CD4-positive, alpha-beta T cell treated with Interleukin-15 for 4 hours (primary cell): Measurements from ENCODE around the gene GNG2.
A peak's percentile ranks its signal among the peaks of the same experiment; 100 is the strongest.

Experiments
- DNase-seq: peaks from one replicate; pipeline ENCODE4 v3.0.0-alpha.2; 2020; ENCODE audit warnings: low spot score

Gene GNG2

GRCh38 chr14:51860164-51860824 is at the start of gene GNG2:
TSS of gene GNG2 (plus strand) at chr14:51860612. CDS start at chr14:51950679, 90,067 bp downstream.
- DNase-seq, result peak; percentile 88

GRCh38 chr14:51811706-51812105 is 48.7 kb upstream of the GNG2 start:
- no peak for DNase-seq

GRCh38 chr14:51816031-51816430 is 44.4 kb upstream of the GNG2 start:
- DNase-seq, result no peak

GRCh38 chr14:51817326-51817725 is 43.1 kb upstream of the GNG2 start:
- DNase-seq, result no peak

GRCh38 chr14:51818748-51819380 is 41.5 kb upstream of the GNG2 start:
- no peak for DNase-seq

GRCh38 chr14:51821822-51822221 is 38.6 kb upstream of the GNG2 start:
- DNase-seq, result no peak

GRCh38 chr14:51822499-51822898 is 37.9 kb upstream of the GNG2 start:
- DNase-seq, result no peak

GRCh38 chr14:51823706-51824105 is 36.7 kb upstream of the GNG2 start:
- DNase-seq, result no peak

GRCh38 chr14:51824191-51824590 is 36.2 kb upstream of the GNG2 start:
- no peak for DNase-seq

GRCh38 chr14:51825926-51826325 is 34.5 kb upstream of the GNG2 start:
- no peak for DNase-seq

GRCh38 chr14:51828017-51828797 is 32.2 kb upstream of the GNG2 start:
- DNase-seq, result peak; percentile 73

- no peak for DNase-seq
Observed at GRCh38 chr14:51834240-51834639, 26.2 kb upstream of the GNG2 start.

- no peak for DNase-seq
Observed at GRCh38 chr14:51836417-51836816, 24.0 kb upstream of the GNG2 start.

GRCh38 chr14:51844081-51844881 is 16.1 kb upstream of the GNG2 start:
- DNase-seq, result no peak

GRCh38 chr14:51845811-51846210 is 14.6 kb upstream of the GNG2 start:
- no peak for DNase-seq

GRCh38 chr14:51846631-51847488 is 13.6 kb upstream of the GNG2 start:
- peak; percentile 97 for DNase-seq

- DNase-seq, result no peak
Observed at GRCh38 chr14:51847489-51847796, 13.0 kb upstream of the GNG2 start.

GRCh38 chr14:51848120-51848519 is 12.3 kb upstream of the GNG2 start:
- DNase-seq, result no peak

- DNase-seq, result peak; percentile 70
Observed at GRCh38 chr14:51849097-51849496, 11.3 kb upstream of the GNG2 start.

GRCh38 chr14:51850651-51851050 is 9.8 kb upstream of the GNG2 start:
- no peak for DNase-seq

- no peak for DNase-seq
Observed at GRCh38 chr14:51852541-51852940, 7.9 kb upstream of the GNG2 start.

- no peak for DNase-seq
Observed at GRCh38 chr14:51855234-51855633, 5.2 kb upstream of the GNG2 start.
